ENCODE measurements around the gene RBFOX1. TPM values are rescaled to one million over a fixed set of nuclear protein-coding genes. Genes with fewer than 3 reads are reported as not detected.

RBFOX1 gene
- total RNA-seq, 1 experiment from 2014 or later: not detected

GRCh38 chr16:7303052-7303610 is 29.5 kb upstream of the RBFOX1 start:
- Histone ChIP-seq H3K79me2 (ENCODE audit: low read length) (no peaks in the 10 kb centered on the region), H3K4me3 (ENCODE audit: low read length) (no peak overlapping the region), H3K27me3 (ENCODE audit: low read length) (no peaks in the 10 kb centered on the region), H3K4me1 (ENCODE audit: insufficient read depth, low read length) (no peaks in the 10 kb centered on the region), H3F3A (ENCODE audit: low read length, unreplicated experiment) (no peaks in the 10 kb centered on the region), H3K9me2 (replicated peaks; ENCODE audit: low read length) (no peaks in the 10 kb centered on the region), H4K20me1 (ENCODE audit: low read length) (no peaks in the 10 kb centered on the region), H3K9me3 (ENCODE audit: low read length) (no peaks in the 10 kb centered on the region), H2AFZ (ENCODE audit: low read length) (no peak overlapping the region), H3K9ac (ENCODE audit: low read length) (no peak overlapping the region), H3K36me3 (ENCODE audit: low read depth, low read length) (no peaks in the 10 kb centered on the region), H3K4me2 (ENCODE audit: low read length) (no peak overlapping the region), H3K27ac (ENCODE audit: low read length) (no peak overlapping the region)
- intact Hi-C loops (cut with micrococcal nuclease): no loop called here
- TF ChIP-seq EZH2phosphoT487 (IDR thresholded peaks at IDR 0.05; ENCODE audit: borderline replicate concordance, low read length) (no peak), CTCF (conservative IDR thresholded peaks at IDR 0.05; ENCODE audit: low read depth, low read length) (no peak), EZH2 (IDR thresholded peaks at IDR 0.05; ENCODE audit: low read length, unreplicated experiment) (no peak)
- no TSS peak for BruUV-seq (replicated peaks)
- POLR2A ChIA-PET (ENCODE audit: unreplicated experiment): no interaction called here
- no peak for ATAC-seq
- no peak for DNase-seq
- CTCF ChIA-PET: no interaction called here

GRCh38 chr16:7303660-7304200 is 28.9 kb upstream of the RBFOX1 start:
- H3K27ac ChIP-seq (ENCODE audit: low read length): no peak overlapping the region
- ChIA-PET CTCF (no interaction called here), POLR2A (ENCODE audit: unreplicated experiment) (no interaction called here)
- no peak for TF ChIP-seq EZH2 (IDR thresholded peaks at IDR 0.05; ENCODE audit: low read length, unreplicated experiment)
- no peak for TF ChIP-seq CTCF (conservative IDR thresholded peaks at IDR 0.05; ENCODE audit: low read depth, low read length)
- no peak for TF ChIP-seq EZH2phosphoT487 (IDR thresholded peaks at IDR 0.05; ENCODE audit: borderline replicate concordance, low read length)
- H4K20me1 ChIP-seq (ENCODE audit: low read length): no peaks in the 10 kb centered on the region
- ATAC-seq: no peak
- no peak for DNase-seq
- no peaks in the 10 kb centered on the region for H3F3A ChIP-seq (ENCODE audit: low read length, unreplicated experiment)
- H2AFZ ChIP-seq (ENCODE audit: low read length): no peak overlapping the region
- no peak overlapping the region for H3K4me3 ChIP-seq (ENCODE audit: low read length)
- H3K4me2 ChIP-seq (ENCODE audit: low read length): no peak overlapping the region
- intact Hi-C loops (cut with micrococcal nuclease): no loop called here
- H3K4me1 ChIP-seq (ENCODE audit: insufficient read depth, low read length): no peaks in the 10 kb centered on the region
- H3K9me3 ChIP-seq (ENCODE audit: low read length): no peaks in the 10 kb centered on the region
- H3K9ac ChIP-seq (ENCODE audit: low read length): no peak overlapping the region
- no peaks in the 10 kb centered on the region for H3K79me2 ChIP-seq (ENCODE audit: low read length)
- no peaks in the 10 kb centered on the region for H3K27me3 ChIP-seq (ENCODE audit: low read length)
- H3K9me2 ChIP-seq (replicated peaks; ENCODE audit: low read length): no peaks in the 10 kb centered on the region
- H3K36me3 ChIP-seq (ENCODE audit: low read depth, low read length): no peaks in the 10 kb centered on the region
- BruUV-seq (replicated peaks): no TSS peak

GRCh38 chr16:7304279-7304678 is 28.4 kb upstream of the RBFOX1 start:
- H3K27me3 ChIP-seq (ENCODE audit: low read length): no peaks in the 10 kb centered on the region
- H4K20me1 ChIP-seq (ENCODE audit: low read length): no peaks in the 10 kb centered on the region
- no peaks in the 10 kb centered on the region for H3K9me2 ChIP-seq (replicated peaks; ENCODE audit: low read length)
- H3K79me2 ChIP-seq (ENCODE audit: low read length): no peaks in the 10 kb centered on the region
- intact Hi-C loops (cut with micrococcal nuclease): no loop called here
- H3K27ac ChIP-seq (ENCODE audit: low read length): no peak overlapping the region
- H3K9ac ChIP-seq (ENCODE audit: low read length): no peak overlapping the region
- no peak overlapping the region for H2AFZ ChIP-seq (ENCODE audit: low read length)
- ATAC-seq (no peak), DNase-seq (no peak)
- H3K9me3 ChIP-seq (ENCODE audit: low read length): no peaks in the 10 kb centered on the region
- TF ChIP-seq CTCF (conservative IDR thresholded peaks at IDR 0.05; ENCODE audit: low read depth, low read length) (no peak), EZH2 (IDR thresholded peaks at IDR 0.05; ENCODE audit: low read length, unreplicated experiment) (no peak), EZH2phosphoT487 (IDR thresholded peaks at IDR 0.05; ENCODE audit: borderline replicate concordance, low read length) (no peak)
- no peaks in the 10 kb centered on the region for H3K36me3 ChIP-seq (ENCODE audit: low read depth, low read length)
- ChIA-PET POLR2A (ENCODE audit: unreplicated experiment) (no interaction called here), CTCF (no interaction called here)
- BruUV-seq (replicated peaks): no TSS peak
- no peaks in the 10 kb centered on the region for H3K4me1 ChIP-seq (ENCODE audit: insufficient read depth, low read length)
- H3F3A ChIP-seq (ENCODE audit: low read length, unreplicated experiment): no peaks in the 10 kb centered on the region
- no peak overlapping the region for H3K4me2 ChIP-seq (ENCODE audit: low read length)
- H3K4me3 ChIP-seq (ENCODE audit: low read length): no peak overlapping the region

Measured in PC-3 (cell line).